ENCODE measurements around the gene ZNF398. TPM values are rescaled to one million over a fixed set of nuclear protein-coding genes. Genes with fewer than 3 reads are reported as not detected.
A peak's percentile ranks its signal among the peaks of the same experiment; 100 is the strongest.

Gene ZNF398
- total and polyA plus RNA-seq, 10 donors: 1.6 to 23.7 (median 15.6) TPM

DNA sequence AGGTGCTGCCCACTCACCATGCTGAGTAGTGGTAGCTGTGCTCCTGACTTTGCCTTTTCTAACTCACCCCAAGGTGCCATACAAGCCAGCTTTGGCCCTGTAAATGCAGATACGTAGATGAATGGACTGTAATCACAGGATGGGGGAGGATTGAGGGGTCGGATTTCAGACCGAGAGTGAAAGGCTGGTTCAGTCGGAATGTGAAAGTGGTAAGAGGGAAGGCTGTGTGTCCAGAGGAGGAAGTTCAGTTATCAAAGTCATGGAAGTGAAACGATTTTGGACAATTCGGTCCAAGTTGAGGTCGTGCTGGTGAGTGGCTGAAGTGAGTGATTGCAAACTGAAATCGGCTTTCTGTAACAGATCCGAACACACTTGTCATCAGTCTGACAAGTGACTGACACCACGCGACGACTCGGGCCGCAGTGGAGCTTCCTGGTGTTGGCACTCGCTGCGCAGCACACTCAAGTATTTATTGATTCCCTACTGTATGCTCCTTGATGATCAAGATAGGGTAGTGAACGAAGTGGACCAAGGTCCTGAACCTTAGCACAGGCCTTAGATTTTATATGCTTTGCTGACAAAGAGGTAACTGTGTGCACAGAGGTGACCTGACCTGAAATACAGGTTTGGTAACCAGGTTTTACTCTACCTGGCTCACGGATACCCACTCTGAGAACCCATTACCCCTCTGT lies 58.6 kb downstream of the ZNF398 start:
- 88 to 91% (median 89%) methylated on average over 18 of the region's 18 CpGs for WGBS, 5 donors
- H3K4me3 ChIP-seq: no peak overlapping the region
- H3K9me3 ChIP-seq: no peaks in the 10 kb centered on the region
- peaks cover 0 to 100% (median 79%) of the 10 kb centered on the region in 6 donors for H3K36me3 ChIP-seq
- peak; percentile 64 for DNase-seq
- intact Hi-C loops (cut with DNase I; ENCODE audit: low total_unique reads): no loop called here
- no peak overlapping the region for H3K27ac ChIP-seq
- H3K4me1 ChIP-seq: peaks cover 0 to 6% (median 0%) of the 10 kb centered on the region in 6 donors
- TF ChIP-seq, protein P1, sequence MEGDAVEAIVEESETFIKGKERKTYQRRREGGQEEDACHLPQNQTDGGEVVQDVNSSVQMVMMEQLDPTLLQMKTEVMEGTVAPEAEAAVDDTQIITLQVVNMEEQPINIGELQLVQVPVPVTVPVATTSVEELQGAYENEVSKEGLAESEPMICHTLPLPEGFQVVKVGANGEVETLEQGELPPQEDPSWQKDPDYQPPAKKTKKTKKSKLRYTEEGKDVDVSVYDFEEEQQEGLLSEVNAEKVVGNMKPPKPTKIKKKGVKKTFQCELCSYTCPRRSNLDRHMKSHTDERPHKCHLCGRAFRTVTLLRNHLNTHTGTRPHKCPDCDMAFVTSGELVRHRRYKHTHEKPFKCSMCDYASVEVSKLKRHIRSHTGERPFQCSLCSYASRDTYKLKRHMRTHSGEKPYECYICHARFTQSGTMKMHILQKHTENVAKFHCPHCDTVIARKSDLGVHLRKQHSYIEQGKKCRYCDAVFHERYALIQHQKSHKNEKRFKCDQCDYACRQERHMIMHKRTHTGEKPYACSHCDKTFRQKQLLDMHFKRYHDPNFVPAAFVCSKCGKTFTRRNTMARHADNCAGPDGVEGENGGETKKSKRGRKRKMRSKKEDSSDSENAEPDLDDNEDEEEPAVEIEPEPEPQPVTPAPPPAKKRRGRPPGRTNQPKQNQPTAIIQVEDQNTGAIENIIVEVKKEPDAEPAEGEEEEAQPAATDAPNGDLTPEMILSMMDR (IDR thresholded peaks at IDR 0.05 in 8 of 11, conservative IDR thresholded peaks at IDR 0.05 in 3 of 11): no peak
- TF ChIP-seq POLR2AphosphoS5 (IDR thresholded peaks at IDR 0.05) (no peak), POLR2A (IDR thresholded peaks at IDR 0.05) (no peak)
- no peaks in the 10 kb centered on the region for H3K27me3 ChIP-seq (replicated peaks in 1 of 7)

DNA sequence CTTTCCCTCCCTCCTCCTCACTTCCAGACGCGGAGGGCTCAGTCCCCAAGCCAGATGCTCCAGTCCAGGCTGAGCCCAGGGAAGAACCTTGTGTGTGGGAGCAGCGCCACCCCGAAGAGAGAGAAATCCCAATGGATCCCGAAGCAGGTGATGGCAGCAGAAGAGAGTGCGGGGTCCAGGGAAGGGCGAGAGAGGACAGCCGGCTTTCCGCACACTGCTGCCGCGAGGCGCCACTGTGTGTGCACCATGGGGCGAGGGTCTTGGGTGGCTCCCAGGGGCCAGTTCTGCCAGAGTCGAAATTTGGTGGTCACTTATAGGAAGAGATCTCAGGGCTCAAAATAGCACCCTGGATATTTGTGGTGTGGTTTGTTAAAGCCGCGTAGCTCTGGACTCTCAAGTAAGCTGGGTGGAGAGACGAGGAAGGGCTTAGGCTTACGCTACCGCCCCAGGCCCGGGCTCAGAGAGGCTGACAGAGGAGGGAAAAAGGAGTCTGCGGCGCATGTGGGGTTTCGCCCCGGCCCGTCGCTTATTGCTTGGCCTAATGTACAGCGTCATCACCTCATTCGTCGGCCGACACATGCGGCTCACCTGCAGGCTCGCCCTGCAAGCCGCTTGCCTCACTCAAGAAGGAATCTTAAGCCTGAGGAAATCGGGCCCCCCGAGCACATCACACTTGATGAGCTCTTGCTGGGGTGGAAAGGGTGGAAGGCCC lies 60.2 kb downstream of the ZNF398 start:
- H3K9me3 ChIP-seq: no peaks in the 10 kb centered on the region
- H3K27me3 ChIP-seq (replicated peaks in 1 of 7): no peaks in the 10 kb centered on the region
- intact Hi-C loops (cut with DNase I; ENCODE audit: low total_unique reads): no loop called here
- H3K4me1 ChIP-seq: peaks cover 0 to 5% (median 0%) of the 10 kb centered on the region in 6 donors
- peaks cover 0 to 100% (median 80%) of the 10 kb centered on the region in 6 donors for H3K36me3 ChIP-seq
- DNase-seq: peak; percentile 66
- TF ChIP-seq POLR2A (IDR thresholded peaks at IDR 0.05) (no peak), POLR2AphosphoS5 (IDR thresholded peaks at IDR 0.05) (peak in 1 of 3 donors; percentile 26)
- TF ChIP-seq, protein P1 (IDR thresholded peaks at IDR 0.05 in 8 of 11, conservative IDR thresholded peaks at IDR 0.05 in 3 of 11): no peak
- WGBS, 5 donors: 86 to 93% (median 90%) methylated on average over 32 to 35 of the region's 35 CpGs
- H3K4me3 ChIP-seq: no peak overlapping the region
- no peak overlapping the region for H3K27ac ChIP-seq

DNA sequence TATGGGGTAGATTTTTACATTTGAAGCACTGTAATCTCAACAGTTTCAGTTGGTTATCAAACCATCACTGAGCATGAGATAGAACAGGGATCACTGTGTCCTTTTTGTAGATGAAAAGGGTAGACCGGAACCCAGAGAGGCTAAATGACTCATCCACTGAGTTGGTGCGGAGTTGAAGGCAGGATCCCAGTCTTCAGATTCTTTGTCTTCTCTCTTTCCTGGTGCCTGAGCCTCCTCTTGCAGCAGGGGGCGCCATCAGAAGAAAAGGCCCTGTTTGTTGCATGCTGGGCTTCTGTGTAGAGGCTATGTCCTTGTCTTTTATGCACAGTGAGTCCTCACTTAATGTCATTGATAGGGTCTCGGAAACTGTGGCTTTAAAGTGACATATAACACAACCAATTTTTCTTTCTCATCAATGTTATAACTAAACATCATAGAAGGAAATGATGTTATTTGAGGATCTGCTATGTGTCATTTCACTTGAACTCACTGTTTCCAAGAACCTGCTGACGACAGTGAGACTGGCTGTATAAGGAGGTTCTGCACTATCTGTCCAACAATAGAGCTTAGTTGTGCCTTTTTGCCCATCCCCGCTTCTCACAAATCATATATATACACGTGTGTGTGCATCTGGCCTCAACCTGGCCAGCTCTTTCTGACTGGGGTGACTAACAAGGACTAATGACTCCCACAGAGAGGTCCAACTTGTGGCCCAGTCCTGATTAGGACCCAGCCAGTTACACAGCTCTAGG lies 62.4 kb downstream of the ZNF398 start:
- Histone ChIP-seq H3K27ac (peak overlapping the region in 1 of 8 donors; percentile 8), H3K4me3 (no peak overlapping the region), H3K4me1 (no peaks in the 10 kb centered on the region), H3K36me3 (peaks cover 0 to 100% (median 86%) of the 10 kb centered on the region in 6 donors), H3K27me3 (replicated peaks in 1 of 7) (no peaks in the 10 kb centered on the region), H3K9me3 (no peaks in the 10 kb centered on the region)
- WGBS, 5 donors: 57 to 82% (median 72%) methylated on average over 7 of the region's 7 CpGs
- intact Hi-C loops (cut with DNase I; ENCODE audit: low total_unique reads): no loop called here
- no peak for DNase-seq
- TF ChIP-seq, protein P1 (IDR thresholded peaks at IDR 0.05 in 8 of 11, conservative IDR thresholded peaks at IDR 0.05 in 3 of 11): peak in 9 of 11 experiments; percentile 15 to 70 (median 52)
- TF ChIP-seq POLR2A (IDR thresholded peaks at IDR 0.05) (no peak), POLR2AphosphoS5 (IDR thresholded peaks at IDR 0.05) (no peak)
